Neuronal stem cell (in vitro differentiated cells): Measurements from ENCODE around the gene ABLIM1.

Experiments used
- DNase-seq: peaks from one replicate; pipeline ENCODE4 v3.0.0-alpha.2; 2013; ENCODE audit warnings: low spot score
- H2AFZ ChIP-seq: one replicate; pipeline ENCODE4 v1.6.1; 2013; ENCODE audit warnings: mild to moderate bottlenecking, low read length, inconsistent platforms
- H2AK5ac ChIP-seq: 2 replicates; pipeline ENCODE4 v1.6.1; 2013; ENCODE audit warnings: low read depth, mild to moderate bottlenecking, inconsistent platforms, low read length, moderate library complexity, mixed read lengths
- H2BK120ac ChIP-seq: 2 replicates; pipeline ENCODE4 v1.6.1; 2013; ENCODE audit warnings: low read depth, mild to moderate bottlenecking, inconsistent platforms, low read length, moderate library complexity, mixed read lengths
- H2BK12ac ChIP-seq: one replicate; pipeline ENCODE4 v1.6.1; 2013; ENCODE audit warnings: low read length, inconsistent platforms
- H2BK15ac ChIP-seq: 2 replicates; pipeline ENCODE4 v1.6.1; 2013; ENCODE audit warnings: mild to moderate bottlenecking, low read length, inconsistent platforms, mixed read lengths
- H2BK5ac ChIP-seq: one replicate; pipeline ENCODE4 v1.6.1; 2013; ENCODE audit warnings: inconsistent platforms, mild to moderate bottlenecking, low read length, moderate library complexity
- H3K14ac ChIP-seq: one replicate; pipeline ENCODE4 v1.6.1; 2013; ENCODE audit warnings: low read length, inconsistent platforms
- H3K18ac ChIP-seq: 2 replicates; pipeline ENCODE4 v1.6.1; 2013; ENCODE audit warnings: low read length, inconsistent platforms
- H3K23ac ChIP-seq: 2 replicates; pipeline ENCODE4 v1.6.1; 2013; ENCODE audit warnings: low read depth, mild to moderate bottlenecking, mixed read lengths, low read length, inconsistent platforms; ENCODE audit not compliant: poor library complexity
- H3K27ac ChIP-seq: replicated peaks from 3 replicates; pipeline ENCODE4 v1.5.1; 2013; ENCODE audit warnings: low read length, inconsistent platforms
- H3K27me3 ChIP-seq, 3 experiments: 2 replicates each; pipeline ENCODE4 v1.6.1; 2013; ENCODE audit warnings: low read length in 3 of 3, mild to moderate bottlenecking in 2 of 3, inconsistent platforms in 1 of 3, low read depth in 1 of 3, mixed read lengths in 1 of 3, moderate library complexity in 1 of 3; ENCODE audit not compliant: control insufficient read depth in 3 of 3, insufficient read depth in 3 of 3
- H3K36me3 ChIP-seq, 2 donors: replicated peaks in 1 of 2; 2 replicates each; pipeline ENCODE4 v1.6.1; 2013; ENCODE audit warnings: low read length in 2 of 2; ENCODE audit not compliant: control insufficient read depth in 2 of 2, insufficient read depth in 2 of 2
- H3K4ac ChIP-seq: 2 replicates; pipeline ENCODE4 v1.6.1; 2013; ENCODE audit warnings: inconsistent platforms, mild to moderate bottlenecking, low read length, moderate library complexity
- H3K4me1 ChIP-seq, 2 donors: 1 replicate in 1 of 2; 2 replicates in 1 of 2; pipeline ENCODE4 v1.6.1; 2013; ENCODE audit warnings: low read length in 2 of 2, low read depth in 1 of 2; ENCODE audit not compliant: control insufficient read depth in 2 of 2, insufficient read depth in 1 of 2
- H3K4me2 ChIP-seq: one replicate; pipeline ENCODE4 v1.6.1; 2013; ENCODE audit warnings: mild to moderate bottlenecking, low read length, inconsistent platforms; ENCODE audit not compliant: insufficient read depth, poor library complexity, severe bottlenecking
- H3K4me3 ChIP-seq, 2 donors: 2 replicates each; pipeline ENCODE4 v1.5.1; 2013; ENCODE audit warnings: low read length in 2 of 2, mild to moderate bottlenecking in 2 of 2, inconsistent platforms in 1 of 2, moderate library complexity in 1 of 2
- H3K79me1 ChIP-seq: one replicate; pipeline ENCODE4 v1.6.1; 2013; ENCODE audit warnings: low read depth, mild to moderate bottlenecking, inconsistent platforms, low read length, moderate library complexity
- H3K9ac ChIP-seq: one replicate; pipeline ENCODE4 v1.6.1; 2013; ENCODE audit warnings: mild to moderate bottlenecking, low read depth, low read length, inconsistent platforms; ENCODE audit not compliant: poor library complexity
- H3K9me3 ChIP-seq, 2 donors: replicated peaks in 1 of 2; 2 replicates each; pipeline versions ENCODE3 to v1.6.1; 2013; ENCODE audit warnings: low read length in 2 of 2, mild to moderate bottlenecking in 2 of 2, inconsistent platforms in 1 of 2, low read depth in 1 of 2, mixed read lengths in 1 of 2, moderate library complexity in 1 of 2; ENCODE audit not compliant: control insufficient read depth in 2 of 2, insufficient read depth in 1 of 2
- H4K8ac ChIP-seq: one replicate; pipeline ENCODE4 v1.6.1; 2013; ENCODE audit warnings: low read depth, mild to moderate bottlenecking, inconsistent platforms, low read length, moderate library complexity
- H4K91ac ChIP-seq: one replicate; pipeline ENCODE4 v1.6.1; 2013; ENCODE audit warnings: low read length, low read depth, mild to moderate bottlenecking, inconsistent platforms; ENCODE audit not compliant: poor library complexity
- WGBS, 2 donors: extraction: QIAGEN DNeasy Blood & Tissue Kit; methylation state at CpG; one replicate each; pipeline ENCODE4 v1.1.7; 2013; ENCODE audit warnings: missing lambda C conversion rate in 2 of 2, mixed read lengths in 1 of 2; ENCODE audit not compliant: insufficient read length in 2 of 2, insufficient replicate concordance in 1 of 2; ENCODE audit errors: extremely low coverage in 2 of 2; 5-methylcytosine and 5-hydroxymethylcytosine counted together

ABLIM1 gene

DNA sequence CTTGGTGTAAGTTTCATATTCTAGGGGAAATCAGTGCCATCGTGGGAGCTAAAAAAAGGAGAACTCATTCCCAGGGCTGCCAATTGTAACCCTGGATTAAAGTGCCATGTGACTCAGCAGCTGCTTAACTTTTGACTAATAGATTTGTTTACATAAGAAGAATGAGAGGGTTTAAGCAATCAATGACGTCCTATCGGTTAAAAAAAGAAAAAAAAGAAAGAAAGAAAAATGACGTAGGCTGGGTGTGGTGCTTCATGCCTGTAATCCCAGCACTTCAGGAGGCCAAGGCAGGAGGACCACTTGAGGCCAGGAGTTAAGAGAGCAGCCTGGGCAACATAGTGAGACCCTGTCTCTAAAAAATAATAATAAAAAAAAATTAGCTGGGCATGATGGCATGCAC lies 137.6 kb downstream of the ABLIM1 start:
- Histone ChIP-seq H3K4me1 (peaks cover 36% of the 10 kb centered on the region in 2 donors), H3K18ac (no peak overlapping the region), H3K79me1 (no peaks in the 10 kb centered on the region), H2BK15ac (no peak overlapping the region), H3K9me3 (no peaks in the 10 kb centered on the region), H3K4me2 (no peak overlapping the region), H2AK5ac (no peak overlapping the region), H2BK120ac (no peak overlapping the region), H3K27me3 (no peaks in the 10 kb centered on the region), H4K91ac (no peak overlapping the region), H2AFZ (no peak overlapping the region), H2BK5ac (no peak overlapping the region), H3K36me3 (peaks cover 0 to 28% of the 10 kb centered on the region in 2 donors), H3K23ac (no peak overlapping the region), H3K27ac (no peak overlapping the region), H3K9ac (no peak overlapping the region), H3K4ac (no peak overlapping the region), H3K4me3 (no peak overlapping the region), H3K14ac (no peak overlapping the region), H2BK12ac (no peak overlapping the region), H4K8ac (no peak overlapping the region)
- no CpG with 5 or more reads among the region's 4 CpGs for WGBS, 2 donors
- DNase-seq: no peak

DNA sequence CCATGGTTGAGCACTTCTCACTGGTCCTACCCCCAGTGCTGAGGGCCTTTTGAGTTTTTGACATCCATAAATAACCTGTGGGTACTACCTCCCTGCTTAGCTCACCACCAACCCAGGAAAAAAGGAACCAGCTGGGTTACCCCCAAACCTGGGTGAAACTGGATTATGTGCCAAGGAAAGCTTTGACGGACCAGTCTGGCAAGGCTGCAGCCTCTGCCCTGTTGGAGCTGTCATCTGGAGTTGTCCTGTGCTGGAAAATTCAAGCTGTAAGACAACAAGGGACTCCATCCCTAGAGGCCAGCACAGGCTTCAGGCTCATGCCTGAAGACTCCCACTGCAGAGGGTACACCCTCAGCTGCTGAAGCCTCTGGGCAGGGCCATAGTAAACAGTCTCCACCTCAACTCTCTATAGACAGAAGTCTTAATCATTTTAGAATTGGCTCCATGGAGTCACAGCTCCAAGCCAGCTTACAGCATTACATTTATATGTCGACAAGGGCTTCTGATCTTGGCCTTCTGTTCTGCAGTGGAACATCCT lies 138.2 kb downstream of the ABLIM1 start:
- no CpG with 5 or more reads among the region's 2 CpGs for WGBS, 2 donors
- Histone ChIP-seq H3K4me2 (no peak overlapping the region), H2BK120ac (no peak overlapping the region), H3K4ac (no peak overlapping the region), H3K36me3 (peaks cover 0 to 28% of the 10 kb centered on the region in 2 donors), H2BK15ac (no peak overlapping the region), H3K23ac (no peak overlapping the region), H4K91ac (no peak overlapping the region), H3K9ac (no peak overlapping the region), H4K8ac (no peak overlapping the region), H2AK5ac (no peak overlapping the region), H3K9me3 (no peaks in the 10 kb centered on the region), H3K4me3 (no peak overlapping the region), H2AFZ (no peak overlapping the region), H3K14ac (no peak overlapping the region), H2BK12ac (no peak overlapping the region), H3K18ac (no peak overlapping the region), H3K27me3 (no peaks in the 10 kb centered on the region), H2BK5ac (no peak overlapping the region), H3K79me1 (no peaks in the 10 kb centered on the region), H3K4me1 (peaks cover 38 to 41% of the 10 kb centered on the region in 2 donors), H3K27ac (no peak overlapping the region)
- no peak for DNase-seq

GRCh38 chr10:114519306-114519669 lies 138.8 kb downstream of the ABLIM1 start:
- Histone ChIP-seq H3K27me3 (no peaks in the 10 kb centered on the region), H2AK5ac (no peak overlapping the region), H2AFZ (no peak overlapping the region), H3K27ac (no peak overlapping the region), H2BK12ac (no peak overlapping the region), H3K4ac (no peak overlapping the region), H4K8ac (no peak overlapping the region), H3K4me2 (no peak overlapping the region), H3K18ac (no peak overlapping the region), H3K4me1 (peaks cover 35 to 37% of the 10 kb centered on the region in 2 donors), H2BK120ac (no peak overlapping the region), H2BK5ac (no peak overlapping the region), H4K91ac (no peak overlapping the region), H3K14ac (no peak overlapping the region), H3K4me3 (no peak overlapping the region), H3K9ac (no peak overlapping the region), H3K36me3 (peaks cover 0 to 28% of the 10 kb centered on the region in 2 donors), H3K23ac (no peak overlapping the region), H3K79me1 (no peaks in the 10 kb centered on the region), H2BK15ac (no peak overlapping the region), H3K9me3 (no peaks in the 10 kb centered on the region)
- no peak for DNase-seq
- no CpG with 5 or more reads among the region's 5 CpGs for WGBS, 2 donors

DNA sequence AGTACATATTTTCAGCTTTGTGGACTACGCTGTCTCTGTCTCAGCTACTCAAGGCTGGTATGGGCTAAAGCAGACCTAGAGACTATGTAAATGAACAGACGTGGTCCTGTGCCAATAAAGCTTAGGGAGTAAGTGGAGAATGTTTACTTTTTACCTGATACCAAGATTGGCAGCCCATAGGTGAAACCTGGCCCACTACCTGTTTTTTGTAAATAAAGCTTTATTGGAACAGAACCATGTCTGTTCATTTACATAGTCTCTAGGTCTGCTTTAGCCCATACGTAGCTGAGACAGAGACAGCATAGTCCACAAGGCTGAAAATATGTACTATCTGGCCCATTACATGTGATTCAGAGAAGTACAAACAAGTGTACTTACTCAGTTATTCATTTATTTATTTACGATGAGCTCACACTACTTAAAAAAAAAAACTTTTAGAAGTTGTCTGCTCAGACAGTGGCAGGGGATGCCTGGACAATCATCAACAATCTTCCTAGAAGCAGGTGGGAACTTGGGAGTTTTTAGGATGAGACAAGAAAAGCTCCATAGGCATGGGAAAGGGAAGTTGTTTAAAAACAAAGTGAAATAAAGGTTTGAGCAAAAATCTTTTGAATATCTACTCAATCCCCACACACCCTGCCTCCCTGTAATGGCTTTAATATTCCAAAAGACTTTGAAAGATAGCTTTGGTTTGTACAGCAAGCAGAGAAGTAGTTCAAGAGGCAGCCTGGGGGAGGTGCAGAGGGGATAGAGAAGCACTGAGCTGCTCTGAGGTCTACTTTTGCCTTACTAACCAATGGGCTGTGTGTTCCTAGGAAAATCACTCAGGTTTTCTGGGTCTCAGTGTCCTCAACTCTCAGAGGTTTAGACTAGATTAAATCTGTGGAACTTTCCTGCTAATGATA lies 139.4 kb downstream of the ABLIM1 start:
- H3K27ac ChIP-seq: no peak overlapping the region

More for the DNA sequence above, 139.4 kb downstream of the ABLIM1 start:
- no CpG with 5 or more reads among the region's 4 CpGs for WGBS, 2 donors
- Histone ChIP-seq H3K36me3 (peaks cover 0 to 28% of the 10 kb centered on the region in 2 donors), H2AK5ac (no peak overlapping the region), H3K4ac (no peak overlapping the region), H2BK15ac (no peak overlapping the region), H3K9me3 (no peaks in the 10 kb centered on the region), H3K4me1 (peaks cover 29 to 34% of the 10 kb centered on the region in 2 donors), H3K18ac (no peak overlapping the region), H2AFZ (no peak overlapping the region), H4K8ac (no peak overlapping the region), H2BK5ac (no peak overlapping the region), H2BK120ac (no peak overlapping the region), H3K4me2 (no peak overlapping the region), H2BK12ac (no peak overlapping the region), H3K14ac (no peak overlapping the region), H3K27me3 (no peaks in the 10 kb centered on the region), H3K79me1 (no peaks in the 10 kb centered on the region), H4K91ac (no peak overlapping the region), H3K9ac (no peak overlapping the region), H3K23ac (no peak overlapping the region), H3K4me3 (no peak overlapping the region)
- DNase-seq: no peak
